Epithelial cell of esophagus (primary cell): ENCODE data around the gene HNMT.

Source experiments
- DNase-seq: peaks from one replicate; pipeline ENCODE4 v3.0.0; 2010; ENCODE audit warnings: low read depth
- H3K4me3 ChIP-seq: 2 replicates; pipeline ENCODE4 v1.5.1; 2011; ENCODE audit warnings: mild to moderate bottlenecking, low read length, control low read depth
- TF ChIP-seq, protein P1 (sequence below): IDR thresholded peaks from 2 replicates; pipeline ENCODE4 v1.5.1; 2011; ENCODE audit warnings: low read depth, mild to moderate bottlenecking, low read length, control low read depth, inconsistent platforms; ENCODE audit not compliant: insufficient read depth; ENCODE audit errors: missing control alignments

Gene HNMT

DNA sequence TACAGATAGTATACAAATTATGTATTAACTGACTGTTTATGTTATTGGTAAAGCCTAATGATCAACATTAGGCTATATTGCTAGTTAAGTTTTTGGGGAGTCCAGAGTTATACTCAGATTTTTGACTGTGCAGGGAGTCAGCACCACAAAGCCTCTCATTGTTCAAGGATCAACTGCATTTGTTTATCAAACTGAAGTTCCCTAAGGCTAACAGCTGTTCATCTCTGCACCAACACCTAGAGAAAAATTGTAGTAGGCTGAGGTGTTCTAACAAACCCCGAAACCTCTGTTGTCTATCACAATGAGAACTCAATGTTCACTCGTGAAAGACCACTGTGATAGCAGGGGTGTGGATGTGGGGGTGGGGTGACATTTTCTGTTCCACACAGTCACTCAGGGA is 97.7 kb downstream of the HNMT start:
- H3K4me3 ChIP-seq, result no peak overlapping the region
- DNase-seq, result no peak
- TF ChIP-seq, protein P1, sequence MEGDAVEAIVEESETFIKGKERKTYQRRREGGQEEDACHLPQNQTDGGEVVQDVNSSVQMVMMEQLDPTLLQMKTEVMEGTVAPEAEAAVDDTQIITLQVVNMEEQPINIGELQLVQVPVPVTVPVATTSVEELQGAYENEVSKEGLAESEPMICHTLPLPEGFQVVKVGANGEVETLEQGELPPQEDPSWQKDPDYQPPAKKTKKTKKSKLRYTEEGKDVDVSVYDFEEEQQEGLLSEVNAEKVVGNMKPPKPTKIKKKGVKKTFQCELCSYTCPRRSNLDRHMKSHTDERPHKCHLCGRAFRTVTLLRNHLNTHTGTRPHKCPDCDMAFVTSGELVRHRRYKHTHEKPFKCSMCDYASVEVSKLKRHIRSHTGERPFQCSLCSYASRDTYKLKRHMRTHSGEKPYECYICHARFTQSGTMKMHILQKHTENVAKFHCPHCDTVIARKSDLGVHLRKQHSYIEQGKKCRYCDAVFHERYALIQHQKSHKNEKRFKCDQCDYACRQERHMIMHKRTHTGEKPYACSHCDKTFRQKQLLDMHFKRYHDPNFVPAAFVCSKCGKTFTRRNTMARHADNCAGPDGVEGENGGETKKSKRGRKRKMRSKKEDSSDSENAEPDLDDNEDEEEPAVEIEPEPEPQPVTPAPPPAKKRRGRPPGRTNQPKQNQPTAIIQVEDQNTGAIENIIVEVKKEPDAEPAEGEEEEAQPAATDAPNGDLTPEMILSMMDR, result no peak

- H3K4me3 ChIP-seq, result no peak overlapping the region
- no peak for DNase-seq
- TF ChIP-seq, protein P1, result no peak
Measured at GRCh38 chr2:138063181-138063580, 98.9 kb downstream of the HNMT start.
